ENCODE measurements around the gene SOWAHC.

SOWAHC gene

DNA sequence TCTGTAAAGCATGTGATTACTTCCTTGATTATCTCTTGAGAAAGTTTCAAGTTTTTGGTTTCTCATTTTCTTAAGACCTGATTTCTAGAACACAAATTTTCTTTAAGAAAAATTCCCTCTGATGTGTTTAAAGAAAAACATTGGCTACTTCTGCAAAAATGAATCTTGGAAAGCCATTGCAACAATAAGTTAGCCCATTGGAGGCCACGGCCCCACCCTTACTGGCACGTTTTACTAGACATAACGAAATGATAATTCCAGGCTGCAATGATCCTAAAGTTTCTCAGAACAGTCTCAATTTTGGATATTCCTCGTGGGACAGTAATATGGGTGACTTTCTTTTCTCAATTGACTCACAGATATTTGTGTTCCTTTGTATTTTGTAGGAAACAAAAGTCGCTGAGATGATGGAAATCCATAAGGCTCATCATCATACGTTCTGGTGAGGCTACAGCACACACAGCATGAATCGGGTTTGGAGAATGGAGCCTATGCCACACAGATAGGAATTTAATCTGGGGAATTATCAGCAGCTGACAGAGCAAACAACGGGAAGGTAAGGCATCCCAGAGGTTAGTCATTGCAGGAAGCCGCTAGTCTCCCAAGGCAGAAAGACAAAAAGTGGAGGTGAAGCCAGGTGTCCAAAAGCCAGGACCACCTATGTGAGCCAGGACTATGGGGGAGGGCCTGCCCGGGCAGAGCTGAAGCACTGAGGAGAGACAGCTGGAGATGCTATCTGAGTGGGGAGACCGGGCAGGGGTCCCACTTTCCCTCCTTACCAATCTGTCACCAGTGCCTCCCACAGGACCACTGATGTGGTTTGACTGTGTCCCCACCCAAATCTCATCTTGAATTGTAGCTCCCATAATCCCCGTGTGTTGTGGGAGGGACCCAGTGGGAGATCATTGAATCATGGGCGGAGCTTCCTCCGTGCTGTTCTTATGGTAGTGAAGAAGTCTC is 35.9 kb downstream of the SOWAHC start:
- Histone ChIP-seq H3K4me3 (ENCODE audit: low read length in 2 of 2) (no peak overlapping the region), H3K27me3 (ENCODE audit: control insufficient read depth in 1 of 2, insufficient read depth in 2 of 2, low read length in 2 of 2) (no peaks in the 10 kb centered on the region)

DNA sequence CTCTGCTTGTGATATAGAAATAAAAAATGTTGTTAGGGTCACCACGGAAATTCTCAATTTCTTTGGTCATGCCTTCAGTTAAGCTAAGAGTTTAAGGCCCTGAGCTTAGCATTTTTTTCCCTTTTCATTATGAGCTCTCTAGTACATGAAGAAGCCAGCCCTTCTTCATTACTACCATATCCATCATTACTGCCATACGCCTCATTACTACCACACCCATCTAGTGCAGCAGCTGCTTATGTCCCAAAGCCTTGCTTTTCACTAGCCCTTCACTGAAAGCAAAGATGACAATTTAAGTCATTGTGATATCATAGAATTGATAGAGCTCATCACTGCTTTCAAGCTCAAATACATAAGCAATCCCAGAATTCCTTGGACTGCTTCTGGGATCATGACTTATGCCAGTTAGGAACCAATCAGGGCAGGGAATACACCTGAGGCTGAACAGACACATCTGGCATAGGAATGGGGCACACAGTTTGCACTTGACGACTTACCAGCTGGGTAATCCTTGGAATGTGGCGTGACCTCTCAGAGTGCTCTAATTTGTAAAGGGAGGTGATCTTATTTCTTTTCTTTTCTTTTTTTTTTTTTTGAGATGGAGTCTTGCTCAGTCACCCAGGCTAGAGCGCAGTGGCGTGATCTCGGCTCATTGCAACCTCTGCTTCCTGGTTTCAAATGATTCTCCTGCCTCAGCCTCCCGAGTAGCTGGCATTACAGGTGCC is 40.3 kb downstream of the SOWAHC start:
- no peak overlapping the region for H3K27ac ChIP-seq (ENCODE audit: low read length)
- no peaks in the 10 kb centered on the region for H3K36me3 ChIP-seq (ENCODE audit: control insufficient read depth in 2 of 2, insufficient read depth in 2 of 2, low read length in 2 of 2)
- H3K9me3 ChIP-seq (ENCODE audit: control insufficient read depth in 2 of 2, low read length in 2 of 2) = peaks cover 0 to 3% of the 10 kb centered on the region in 2 donors
- H3K27me3 ChIP-seq (ENCODE audit: control insufficient read depth in 1 of 2, insufficient read depth in 2 of 2, low read length in 2 of 2) = no peaks in the 10 kb centered on the region
- H3K9ac ChIP-seq (ENCODE audit: low read length in 2 of 2) = no peak overlapping the region
- no peaks in the 10 kb centered on the region for H3K4me1 ChIP-seq (ENCODE audit: control insufficient read depth, insufficient read depth, low read length)
- H3K4me3 ChIP-seq (ENCODE audit: low read length in 2 of 2) = no peak overlapping the region

More for the DNA sequence above, 35.9 kb downstream of the SOWAHC start:
- Histone ChIP-seq H3K9ac (ENCODE audit: low read length in 2 of 2) (no peak overlapping the region), H3K4me1 (ENCODE audit: control insufficient read depth, insufficient read depth, low read length) (peaks cover 2% of the 10 kb centered on the region), H3K9me3 (ENCODE audit: control insufficient read depth in 2 of 2, low read length in 2 of 2) (peaks cover 0 to 3% of the 10 kb centered on the region in 2 donors), H3K36me3 (ENCODE audit: control insufficient read depth in 2 of 2, insufficient read depth in 2 of 2, low read length in 2 of 2) (no peaks in the 10 kb centered on the region), H3K27ac (ENCODE audit: low read length) (no peak overlapping the region)

DNA sequence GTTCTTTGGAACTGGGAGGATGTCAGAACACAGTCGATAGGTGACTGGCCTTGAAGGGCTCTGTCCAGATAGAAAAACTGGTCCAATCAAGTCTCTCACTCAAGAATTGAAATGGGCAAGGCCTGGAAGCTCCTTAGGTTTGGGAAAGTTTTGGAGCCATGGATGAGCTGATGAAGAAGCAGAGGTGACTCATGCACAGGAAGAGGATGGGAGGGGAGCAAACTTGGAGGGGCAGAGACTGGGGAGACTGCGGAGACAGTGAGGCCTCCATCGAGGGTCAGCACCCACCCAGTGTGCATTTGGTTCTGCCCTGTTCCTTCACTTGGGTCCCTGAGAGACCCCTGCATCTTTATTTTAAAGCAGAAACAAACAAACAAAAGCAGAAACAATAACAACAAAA is 41.1 kb downstream of the SOWAHC start:
- Histone ChIP-seq H3K36me3 (ENCODE audit: control insufficient read depth in 2 of 2, insufficient read depth in 2 of 2, low read length in 2 of 2) (no peaks in the 10 kb centered on the region), H3K9ac (ENCODE audit: low read length in 2 of 2) (no peak overlapping the region), H3K9me3 (ENCODE audit: control insufficient read depth in 2 of 2, low read length in 2 of 2) (peaks cover 0 to 3% of the 10 kb centered on the region in 2 donors), H3K4me3 (ENCODE audit: low read length in 2 of 2) (no peak overlapping the region), H3K4me1 (ENCODE audit: control insufficient read depth, insufficient read depth, low read length) (no peaks in the 10 kb centered on the region), H3K27ac (ENCODE audit: low read length) (no peak overlapping the region), H3K27me3 (ENCODE audit: control insufficient read depth in 1 of 2, insufficient read depth in 2 of 2, low read length in 2 of 2) (no peaks in the 10 kb centered on the region)

DNA sequence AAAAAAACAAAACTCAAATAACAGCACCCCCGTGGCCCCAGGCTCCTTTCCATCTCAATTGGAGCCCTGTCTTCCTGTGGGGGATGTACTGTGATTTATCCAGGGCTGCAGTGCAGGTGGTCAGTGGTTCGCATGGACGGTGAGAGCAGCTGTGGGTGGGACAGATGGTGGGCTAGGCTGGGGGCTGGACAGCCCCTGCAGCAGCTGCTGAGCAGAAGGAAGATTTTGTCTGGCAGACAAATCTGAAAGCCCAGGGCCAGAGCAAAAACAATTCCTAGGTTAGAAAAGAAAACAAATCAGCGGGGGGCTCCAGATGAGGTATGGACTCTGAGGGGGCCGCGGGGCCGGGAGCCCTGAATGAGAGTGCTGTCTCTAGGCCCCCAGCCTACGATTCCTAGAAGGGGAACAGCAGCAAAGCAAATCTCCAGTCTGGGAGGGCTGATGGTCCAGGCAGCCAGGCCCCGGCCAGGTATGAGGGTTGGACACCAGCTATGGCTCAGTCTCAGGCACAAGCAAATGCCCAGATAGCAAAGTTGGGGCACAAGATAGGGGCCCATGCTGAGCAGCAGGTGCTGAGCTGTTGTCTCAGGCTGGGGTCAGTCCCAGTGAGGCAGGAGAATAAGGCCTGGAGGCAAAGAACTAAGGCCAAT is 45.4 kb downstream of the SOWAHC start:
- Histone ChIP-seq H3K9ac (ENCODE audit: low read length in 2 of 2) (no peak overlapping the region), H3K36me3 (ENCODE audit: control insufficient read depth in 2 of 2, insufficient read depth in 2 of 2, low read length in 2 of 2) (no peaks in the 10 kb centered on the region), H3K9me3 (ENCODE audit: control insufficient read depth in 2 of 2, low read length in 2 of 2) (no peaks in the 10 kb centered on the region), H3K4me3 (ENCODE audit: low read length in 2 of 2) (no peak overlapping the region), H3K4me1 (ENCODE audit: control insufficient read depth, insufficient read depth, low read length) (peaks cover 11% of the 10 kb centered on the region), H3K27ac (ENCODE audit: low read length) (no peak overlapping the region), H3K27me3 (ENCODE audit: control insufficient read depth in 1 of 2, insufficient read depth in 2 of 2, low read length in 2 of 2) (no peaks in the 10 kb centered on the region)

DNA sequence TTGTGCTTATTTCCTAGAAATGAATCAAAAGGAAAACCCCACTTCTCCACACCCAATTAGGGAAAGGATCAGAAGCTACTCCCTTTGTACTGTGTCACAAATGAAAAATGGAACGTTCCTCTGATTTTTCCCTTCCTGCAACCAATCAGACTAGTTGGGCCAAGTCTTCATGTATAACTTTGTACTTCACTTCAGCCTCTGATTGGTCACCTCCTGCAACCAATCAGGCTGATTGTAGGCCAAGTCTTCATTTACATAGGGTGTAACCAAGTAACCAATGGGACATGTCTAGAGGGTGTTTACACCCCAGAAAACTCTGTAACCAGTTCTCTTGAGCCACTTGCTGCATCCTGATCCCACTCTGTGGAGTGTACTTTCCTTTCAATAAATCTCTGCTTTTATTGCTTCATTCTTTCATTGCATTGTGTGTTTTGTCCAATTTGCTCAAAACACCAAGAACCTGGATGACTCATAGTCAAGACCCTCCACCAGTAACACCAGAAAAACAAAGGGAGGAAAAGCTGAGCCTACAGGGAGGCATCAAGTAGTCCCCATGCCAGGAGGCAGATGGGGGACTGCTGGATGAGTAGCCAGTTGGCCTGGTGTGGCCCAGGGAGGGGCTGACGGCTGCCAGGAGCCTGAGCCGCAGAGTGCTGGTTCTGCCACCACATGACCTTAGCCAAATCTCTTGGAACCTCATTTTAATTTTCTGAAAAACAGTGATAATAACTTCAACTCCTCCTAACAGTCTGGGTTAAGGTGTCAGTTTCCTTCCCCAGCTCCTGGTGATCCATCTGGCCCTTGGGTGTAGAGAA is 46.1 kb downstream of the SOWAHC start:
- Histone ChIP-seq H3K4me3 (ENCODE audit: low read length in 2 of 2) (no peak overlapping the region), H3K9me3 (ENCODE audit: control insufficient read depth in 2 of 2, low read length in 2 of 2) (no peaks in the 10 kb centered on the region), H3K27me3 (ENCODE audit: control insufficient read depth in 1 of 2, insufficient read depth in 2 of 2, low read length in 2 of 2) (no peaks in the 10 kb centered on the region), H3K4me1 (ENCODE audit: control insufficient read depth, insufficient read depth, low read length) (peaks cover 11% of the 10 kb centered on the region), H3K27ac (ENCODE audit: low read length) (no peak overlapping the region), H3K9ac (ENCODE audit: low read length in 2 of 2) (no peak overlapping the region), H3K36me3 (ENCODE audit: control insufficient read depth in 2 of 2, insufficient read depth in 2 of 2, low read length in 2 of 2) (no peaks in the 10 kb centered on the region)

DNA sequence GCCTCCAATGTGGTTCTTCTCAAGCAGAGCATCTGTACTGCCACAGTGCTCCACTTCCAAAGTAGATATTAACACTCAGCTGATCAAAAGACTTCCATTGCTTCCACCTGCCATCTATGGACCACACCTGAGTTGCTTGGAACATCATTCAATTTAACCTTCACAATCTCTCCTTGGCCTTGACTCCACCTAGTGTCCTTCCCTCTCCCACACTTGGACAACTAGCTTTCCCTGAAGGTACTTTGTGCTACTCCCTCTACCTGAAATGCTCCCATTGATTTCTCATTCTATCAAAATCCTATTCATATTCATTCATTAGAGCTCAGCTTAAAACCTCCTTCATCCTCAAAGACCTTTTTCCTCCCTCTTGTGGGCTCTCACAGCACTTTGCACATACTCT is 48.7 kb downstream of the SOWAHC start:
- H3K27ac ChIP-seq (ENCODE audit: low read length) = peak overlapping the region; percentile 12
- H3K4me3 ChIP-seq (ENCODE audit: low read length in 2 of 2) = no peak overlapping the region
- H3K9ac ChIP-seq (ENCODE audit: low read length in 2 of 2) = peak overlapping the region in 1 of 2 donors; percentile 47
- H3K9me3 ChIP-seq (ENCODE audit: control insufficient read depth in 2 of 2, low read length in 2 of 2) = no peaks in the 10 kb centered on the region
- no peaks in the 10 kb centered on the region for H3K36me3 ChIP-seq (ENCODE audit: control insufficient read depth in 2 of 2, insufficient read depth in 2 of 2, low read length in 2 of 2)
- H3K4me1 ChIP-seq (ENCODE audit: control insufficient read depth, insufficient read depth, low read length) = peaks cover 11% of the 10 kb centered on the region
- H3K27me3 ChIP-seq (ENCODE audit: control insufficient read depth in 1 of 2, insufficient read depth in 2 of 2, low read length in 2 of 2) = no peaks in the 10 kb centered on the region

DNA sequence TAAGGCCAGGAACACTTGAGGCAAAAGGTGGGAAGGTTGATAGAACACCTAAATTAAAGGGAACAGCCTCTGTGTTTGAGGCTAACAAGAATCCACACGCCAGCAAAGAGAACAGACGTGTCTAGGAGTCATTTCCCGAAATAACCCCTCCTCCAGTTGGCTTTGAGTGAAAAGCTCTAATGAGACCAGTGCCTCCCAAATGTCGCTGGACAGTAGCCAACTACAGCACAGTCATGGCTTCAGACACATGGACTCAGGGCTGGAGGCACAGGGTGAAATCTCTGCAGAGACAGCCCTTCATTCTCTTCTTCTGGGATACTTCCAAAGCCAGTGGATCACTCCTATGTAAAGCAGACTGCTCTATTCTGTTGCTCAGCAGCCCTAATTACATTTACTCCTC is 49.6 kb downstream of the SOWAHC start:
- Histone ChIP-seq H3K4me3 (ENCODE audit: low read length in 2 of 2) (no peak overlapping the region), H3K27ac (ENCODE audit: low read length) (no peak overlapping the region), H3K4me1 (ENCODE audit: control insufficient read depth, insufficient read depth, low read length) (peaks cover 11% of the 10 kb centered on the region), H3K36me3 (ENCODE audit: control insufficient read depth in 2 of 2, insufficient read depth in 2 of 2, low read length in 2 of 2) (no peaks in the 10 kb centered on the region), H3K9me3 (ENCODE audit: control insufficient read depth in 2 of 2, low read length in 2 of 2) (no peaks in the 10 kb centered on the region), H3K9ac (ENCODE audit: low read length in 2 of 2) (no peak overlapping the region), H3K27me3 (ENCODE audit: control insufficient read depth in 1 of 2, insufficient read depth in 2 of 2, low read length in 2 of 2) (no peaks in the 10 kb centered on the region)

DNA sequence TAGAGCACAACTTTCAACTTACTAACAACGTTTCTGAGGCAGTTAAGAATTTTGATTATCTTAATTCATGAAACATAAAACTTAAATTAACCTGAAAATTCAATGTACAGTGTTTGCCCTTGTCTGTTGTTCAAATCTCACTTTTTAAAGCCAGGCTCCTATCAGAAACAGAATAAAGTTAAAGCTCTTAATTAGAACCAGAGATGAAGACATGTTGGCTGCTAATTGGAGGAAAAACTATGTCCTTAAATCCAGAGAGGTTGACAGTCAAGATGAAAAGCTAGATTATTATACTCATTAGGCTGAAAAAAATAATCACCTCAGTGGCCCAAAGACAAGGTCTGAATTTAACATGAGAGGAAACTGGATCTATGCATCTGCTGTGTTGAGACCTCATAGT is 52.3 kb downstream of the SOWAHC start:
- Histone ChIP-seq H3K4me3 (ENCODE audit: low read length in 2 of 2) (no peak overlapping the region), H3K27me3 (ENCODE audit: control insufficient read depth in 1 of 2, insufficient read depth in 2 of 2, low read length in 2 of 2) (no peaks in the 10 kb centered on the region), H3K9me3 (ENCODE audit: control insufficient read depth in 2 of 2, low read length in 2 of 2) (no peaks in the 10 kb centered on the region), H3K27ac (ENCODE audit: low read length) (no peak overlapping the region), H3K4me1 (ENCODE audit: control insufficient read depth, insufficient read depth, low read length) (peaks cover 11% of the 10 kb centered on the region), H3K9ac (ENCODE audit: low read length in 2 of 2) (no peak overlapping the region), H3K36me3 (ENCODE audit: control insufficient read depth in 2 of 2, insufficient read depth in 2 of 2, low read length in 2 of 2) (no peaks in the 10 kb centered on the region)

Data from stomach smooth muscle (tissue), 2 donors.